Daoy (cell line): ENCODE results near the gene ING5. TPM values are rescaled to one million over a fixed set of nuclear protein-coding genes. Genes with fewer than 3 reads are reported as not detected.
"Not testable (repeated sequence)": the region's sequence is repeated elsewhere in the genome, so short reads cannot be mapped to it uniquely, and the experiment has no call there.

Experiments used
- DNase-seq: peaks from one replicate; pipeline ENCODE4 v3.0.0-alpha.2; 2015; ENCODE audit warnings: low read depth
- total RNA-seq: library from RNA; depleted of rRNA; stranded (reverse); fragments of >200 nt; shearing (Covaris generic); gene quantifications from 2 replicates; pipeline ENCODE4 v1.2.3, GENCODE V29; 2014

ING5 gene
- total RNA-seq, 1 experiment from 2014 or later, result 21.0 TPM

DNA sequence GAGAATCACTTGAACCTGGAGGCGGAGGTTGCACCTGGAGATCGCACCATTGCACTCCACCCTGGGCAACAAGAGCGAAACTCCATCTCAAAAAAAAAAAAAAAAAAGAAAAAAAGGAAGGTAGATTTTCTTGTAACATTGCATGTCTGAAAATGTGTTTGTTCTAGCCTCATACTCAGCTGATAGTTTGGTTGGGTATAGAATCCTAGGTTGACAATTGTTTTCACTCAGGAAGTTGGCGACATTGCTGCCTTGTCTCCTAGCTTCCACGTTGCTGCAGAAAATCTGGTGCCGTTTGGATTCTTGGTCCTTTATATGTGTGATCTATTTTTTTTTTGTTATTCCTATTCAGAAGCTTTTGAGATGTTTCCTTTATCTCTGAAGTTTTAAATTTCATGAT, 4.7 kb downstream of the ING5 start:
- no peak for DNase-seq

- DNase-seq, result no peak
These were observed 7.0 kb downstream of the ING5 start for GRCh38 chr2:241708879-241709278.

- no peak for DNase-seq
These were observed 17.3 kb downstream of the ING5 start for GRCh38 chr2:241719093-241719492.

GRCh38 chr2:241720099-241720498, 18.3 kb downstream of the ING5 start:
- DNase-seq, result no peak

DNA sequence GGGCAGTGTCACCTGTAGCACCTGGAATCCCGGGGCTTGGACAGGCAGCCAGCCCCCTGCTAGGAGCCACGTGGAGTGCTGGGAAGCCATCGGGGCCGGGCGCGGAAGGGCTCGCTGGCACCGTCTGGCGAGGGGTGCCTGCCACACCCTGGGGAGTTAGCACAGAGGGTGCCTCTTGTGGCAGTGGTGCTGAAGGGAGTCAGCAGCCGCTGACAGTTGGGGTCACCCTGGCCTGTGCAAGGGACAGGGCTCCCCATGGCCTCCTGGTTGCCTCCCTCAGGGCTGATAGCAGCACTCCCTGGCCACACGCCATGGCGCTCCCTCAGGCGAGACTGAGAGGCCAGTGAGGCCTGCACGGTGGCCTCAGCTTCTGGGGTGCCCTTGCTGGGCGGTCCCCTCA, 18.7 kb downstream of the ING5 start:
- DNase-seq, result no peak

GRCh38 chr2:241721852-241722251, 20.0 kb downstream of the ING5 start:
- no peak for DNase-seq

DNA sequence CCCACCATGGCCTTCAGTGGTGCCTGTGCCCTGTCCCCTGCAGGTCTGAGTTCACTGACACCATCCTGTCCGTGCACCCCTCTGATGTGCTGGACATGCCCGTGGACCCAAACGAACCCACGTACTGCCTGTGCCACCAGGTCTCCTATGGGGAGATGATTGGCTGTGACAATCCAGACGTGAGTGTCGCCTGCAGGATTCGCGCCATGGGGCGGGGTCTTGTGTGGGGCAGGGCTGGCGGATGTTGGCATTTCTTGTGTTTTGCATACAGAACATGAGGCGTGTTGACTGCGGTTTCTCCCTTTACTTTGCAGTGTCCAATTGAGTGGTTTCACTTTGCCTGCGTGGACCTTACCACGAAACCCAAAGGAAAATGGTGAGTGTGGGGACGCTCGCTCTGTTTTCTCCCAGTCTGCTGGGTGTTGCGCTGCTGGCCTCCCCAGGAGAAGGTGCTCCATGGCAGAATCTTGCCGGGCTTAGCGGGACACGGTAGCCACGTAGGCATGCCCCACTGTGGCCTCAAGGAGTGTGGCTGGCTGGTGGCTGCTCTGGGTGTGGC, 21.1 kb downstream of the ING5 start:
- DNase-seq, result no peak

DNA sequence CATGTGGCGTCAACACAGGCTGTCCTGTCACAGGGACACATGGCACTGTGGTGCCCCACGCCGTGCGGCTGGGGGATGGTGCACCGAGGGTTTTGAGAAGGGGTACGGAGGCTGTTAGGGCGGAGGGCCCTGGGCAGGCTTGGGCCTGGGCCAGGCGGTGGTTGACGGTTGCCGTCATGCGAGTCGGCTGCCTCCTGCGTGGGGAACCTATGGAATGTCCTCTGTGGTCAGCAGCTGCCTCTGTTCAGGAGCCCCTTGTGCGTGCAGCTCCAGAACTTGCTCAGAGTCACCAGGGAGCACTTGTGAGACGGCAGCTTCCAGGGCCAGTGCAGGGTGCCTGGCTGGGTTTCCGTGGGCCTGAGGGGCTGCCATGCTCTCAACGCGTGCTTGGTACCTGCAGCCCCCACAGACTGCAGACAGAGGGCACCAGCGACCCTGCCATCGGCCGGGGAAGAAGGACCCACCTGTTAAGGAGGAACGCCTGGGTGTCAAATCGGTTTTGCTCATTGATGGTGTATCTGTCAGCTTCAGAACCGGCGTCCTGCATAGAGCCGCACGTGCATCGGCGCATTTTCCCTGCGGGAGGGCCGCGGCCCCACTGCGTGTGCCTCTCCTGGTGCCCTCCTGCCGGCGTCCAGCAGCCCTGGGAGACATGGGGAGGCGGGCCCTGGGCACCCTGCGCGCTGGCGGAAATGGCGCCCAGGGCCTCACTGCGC, 22.6 kb downstream of the ING5 start:
- no peak for DNase-seq

DNA sequence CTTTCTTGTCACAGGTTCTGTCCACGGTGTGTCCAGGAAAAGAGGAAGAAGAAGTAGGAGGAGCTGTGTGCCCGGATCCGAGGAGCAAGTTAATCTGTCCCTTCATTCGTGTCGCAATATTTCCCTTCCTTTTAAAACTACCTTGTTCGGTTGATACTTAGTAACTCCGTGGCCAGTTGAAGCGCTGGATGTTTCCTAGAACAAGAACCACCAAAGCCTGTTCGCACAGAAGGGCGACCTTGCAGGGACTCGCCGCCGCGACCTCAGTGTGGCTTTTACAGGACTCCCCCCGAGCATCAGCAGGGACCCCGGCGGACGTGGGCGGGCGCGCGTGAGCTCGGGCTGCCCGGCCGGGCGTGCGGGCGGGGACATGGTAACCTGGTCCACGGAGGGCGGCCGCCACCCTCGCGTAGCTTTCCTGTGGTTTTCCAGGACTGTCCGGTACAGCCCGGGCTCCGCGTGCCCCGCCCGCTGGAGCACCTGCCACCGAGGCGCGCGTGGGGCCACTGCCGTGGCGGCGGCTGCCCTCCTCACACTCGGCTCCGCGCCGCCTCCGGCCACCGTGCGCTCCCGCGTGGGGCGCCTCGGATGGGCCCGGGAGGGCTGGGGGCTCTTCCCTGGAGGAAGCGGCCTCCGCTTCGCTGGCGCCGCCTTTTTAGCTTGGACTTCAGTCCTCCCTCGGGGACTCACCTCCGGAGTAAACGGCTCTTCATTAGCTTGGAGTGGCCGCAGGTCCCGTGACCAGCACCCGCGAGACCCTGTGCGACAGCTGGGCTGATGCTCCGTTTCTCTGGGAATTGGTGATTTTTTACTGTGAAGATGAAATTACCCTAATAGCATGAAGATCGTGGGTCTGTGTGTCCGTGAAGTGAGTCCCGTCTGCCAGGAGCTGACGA, 23.4 kb downstream of the ING5 start:
- DNase-seq, result no peak

GRCh38 chr2:241726459-241726858, 24.6 kb downstream of the ING5 start:
- no peak for DNase-seq

GRCh38 chr2:241728000-241728399, 26.2 kb downstream of the ING5 start:
- DNase-seq, result no peak

GRCh38 chr2:241728627-241729026, 26.8 kb downstream of the ING5 start:
- DNase-seq, result no peak

DNA sequence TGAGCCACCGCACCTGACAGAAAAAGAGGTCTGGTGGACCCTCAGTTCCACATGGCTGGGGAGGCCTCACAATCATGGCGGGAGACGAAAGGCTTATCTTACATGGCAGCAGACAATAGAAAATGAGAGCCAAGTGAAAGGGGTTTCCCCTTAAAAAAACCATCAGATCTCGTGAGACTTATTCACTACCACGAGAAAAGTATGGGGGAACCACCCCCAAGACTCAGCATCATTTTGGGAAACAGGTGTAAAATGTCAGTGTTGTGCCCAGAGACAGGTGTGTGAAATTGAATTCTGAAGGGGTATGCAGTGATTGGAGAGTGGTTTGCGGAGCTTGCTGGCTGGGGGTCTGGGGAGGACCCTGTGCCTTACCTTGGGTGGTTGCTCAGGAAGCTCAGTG, 28.0 kb downstream of the ING5 start:
- DNase-seq, result no peak

DNA sequence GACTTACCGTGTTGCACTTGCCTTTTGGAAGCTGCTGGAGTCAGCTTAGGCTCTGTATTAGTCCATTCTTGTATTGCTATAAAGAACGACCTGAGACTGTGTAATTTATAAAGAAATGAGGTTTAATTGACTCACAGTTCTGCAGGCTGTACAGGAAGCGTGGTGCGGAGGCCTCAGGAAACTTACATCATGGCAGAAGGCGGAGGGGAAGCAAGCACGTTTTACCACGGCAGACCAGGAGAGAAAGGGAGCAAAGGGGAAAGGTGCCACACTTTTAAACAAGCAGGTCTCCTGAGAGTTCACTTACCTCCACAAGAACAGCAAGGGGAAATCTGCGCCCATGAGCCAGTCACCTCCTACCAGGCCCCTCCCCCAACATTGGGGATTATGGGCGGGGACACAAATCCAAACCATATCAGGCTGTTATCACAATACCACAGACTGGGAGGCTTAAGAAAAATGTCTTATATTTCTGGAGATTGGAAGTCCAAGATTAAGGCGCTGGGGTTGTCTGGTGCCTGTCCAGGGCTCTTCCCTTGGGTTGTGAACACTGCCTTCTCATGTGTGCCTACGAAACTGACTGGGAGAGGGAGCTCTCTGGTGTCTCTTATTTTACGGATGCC, 28.9 kb downstream of the ING5 start:
- no peak for DNase-seq

GRCh38 chr2:241732513-241733186, 30.8 kb downstream of the ING5 start:
- DNase-seq, result not testable (repeated sequence)

DNA sequence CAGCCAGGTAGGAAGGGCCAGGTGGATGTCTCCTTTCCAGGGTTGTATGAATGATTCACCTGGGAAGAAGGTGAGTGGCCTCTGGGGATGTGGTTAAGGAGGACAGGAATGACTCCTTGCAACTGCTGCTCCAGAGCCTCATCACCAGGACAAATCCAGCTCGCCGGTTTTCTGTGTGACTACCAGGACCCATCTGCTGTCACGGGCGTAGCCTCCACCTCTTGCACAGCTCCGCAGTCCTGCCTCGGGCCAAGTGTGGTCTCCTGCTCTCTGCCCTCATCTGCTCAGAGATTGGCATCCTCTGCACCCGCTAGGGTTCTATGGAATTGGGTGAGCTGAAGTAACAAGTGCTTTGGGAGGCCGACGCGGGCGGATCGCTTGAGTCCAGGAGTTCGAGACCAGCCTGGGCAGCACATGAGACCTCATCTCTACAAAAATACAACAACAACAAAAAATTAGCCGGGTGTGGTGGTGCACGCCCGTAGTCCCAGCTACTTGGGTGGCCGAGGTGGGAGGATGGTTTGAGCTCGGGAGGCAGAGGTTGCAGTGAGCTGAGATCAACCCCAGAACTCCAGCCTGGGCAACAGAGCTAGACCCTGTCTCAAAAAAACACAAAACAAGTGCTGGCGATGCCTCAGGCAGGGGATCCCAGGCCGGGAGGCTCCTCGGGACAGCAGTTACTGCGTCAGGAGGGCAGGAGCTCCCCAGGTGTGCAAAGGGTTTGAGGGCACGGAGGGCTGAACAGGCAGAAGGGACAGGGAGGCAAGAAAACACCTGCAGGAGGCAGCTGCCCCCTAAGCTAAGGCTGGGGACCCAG, 31.8 kb downstream of the ING5 start:
- DNase-seq, result no peak

GRCh38 chr2:241734208-241734466, 32.3 kb downstream of the ING5 start:
- DNase-seq, result no peak

- peak; percentile 93 for DNase-seq
These were observed 32.8 kb downstream of the ING5 start, which contains the start of gene D2HGDH for GRCh38 chr2:241734467-241735208. Gene D2HGDH, plus strand, starts transcription at chr2:241734630. Its CDS starts 595 bp downstream, at chr2:241735225.

- DNase-seq, result no peak
These were observed 34.3 kb downstream of the ING5 start for GRCh38 chr2:241736111-241736510.

DNA sequence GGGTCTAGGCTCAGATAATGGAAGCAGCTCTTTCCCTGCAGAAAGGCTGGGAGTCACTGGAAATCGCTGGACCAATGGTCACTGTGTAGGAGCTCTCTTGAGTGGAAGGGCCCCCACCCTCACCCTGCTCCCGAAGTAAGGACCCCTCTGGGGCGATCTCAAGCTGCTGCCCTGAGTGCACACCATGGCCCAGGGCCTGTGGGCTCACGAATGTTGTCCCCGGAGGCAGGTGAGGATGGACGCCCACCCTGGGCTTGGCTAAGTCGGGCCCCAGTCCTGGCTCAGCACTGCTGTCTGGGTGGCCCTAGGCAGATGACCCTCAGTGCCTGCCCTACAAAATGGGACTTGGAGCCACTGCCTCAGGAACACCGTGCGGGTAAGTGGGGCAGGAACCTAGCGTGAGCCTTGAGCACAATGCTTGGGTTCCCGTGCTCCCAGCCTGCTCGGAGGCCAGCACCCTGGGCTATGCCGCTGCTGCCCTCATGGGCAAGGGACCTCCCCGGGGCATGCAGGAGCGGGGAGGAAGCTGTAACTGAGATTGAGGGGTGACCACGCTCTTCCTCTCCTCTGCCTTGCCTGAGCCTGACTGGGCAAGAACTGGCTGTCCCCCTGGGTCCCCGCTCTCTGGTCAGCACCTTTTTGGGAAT, 36.3 kb downstream of the ING5 start:
- no peak for DNase-seq
